Brain microvascular endothelial cell (primary cell): ENCODE data around the gene CPEB3.

Source experiments
- DNase-seq: peaks from one replicate; pipeline ENCODE4 v3.0.0-alpha.2; 2020
- H3K27ac ChIP-seq: fragments of 250-450 bp; sonication (Bioruptor Pico); 2 replicates; pipeline ENCODE4 v1.5.1; 2020; ENCODE audit warnings: mild to moderate bottlenecking, moderate library complexity
- H3K27me3 ChIP-seq: fragments of 250-450 bp; sonication (Bioruptor Pico); replicated peaks from 2 replicates; pipeline ENCODE4 v1.5.1; 2020; ENCODE audit warnings: mild to moderate bottlenecking
- H3K36me3 ChIP-seq: fragments of 250-450 bp; sonication (Bioruptor Pico); replicated peaks from 2 replicates; pipeline ENCODE4 v1.5.1; 2020; ENCODE audit warnings: mild to moderate bottlenecking
- H3K4me3 ChIP-seq: 2 replicates; pipeline ENCODE4 v1.5.1; 2011; ENCODE audit warnings: low read depth, mild to moderate bottlenecking, control low read depth, low read length, moderate library complexity
- CTCF ChIP-seq: IDR thresholded peaks from 2 replicates; pipeline ENCODE4 v1.5.1; 2011; ENCODE audit warnings: low read depth, mild to moderate bottlenecking, moderate library complexity, low read length, control low read depth, inconsistent platforms; ENCODE audit errors: missing control alignments
- in situ Hi-C: cut with HindIII; loops from 2 replicates; pipeline ENCODE4 v1.10.0; 2017; ENCODE audit warnings: low sequenced_read_pairs, low pct_ligation_motif_present

The CPEB3 gene

GRCh38 chr10:92264249-92264648 is 26.6 kb downstream of the CPEB3 start:
- DNase-seq = no peak
- no peak for TF ChIP-seq CTCF
- no peaks in the 10 kb centered on the region for H3K27me3 ChIP-seq
- no peak overlapping the region for H3K4me3 ChIP-seq
- no peak overlapping the region for H3K27ac ChIP-seq
- no peaks in the 10 kb centered on the region for H3K36me3 ChIP-seq
- in situ Hi-C loops = no loop called here

- no peak for TF ChIP-seq CTCF
- Histone ChIP-seq H3K27ac (no peak overlapping the region), H3K36me3 (no peaks in the 10 kb centered on the region), H3K4me3 (no peak overlapping the region), H3K27me3 (no peaks in the 10 kb centered on the region)
- in situ Hi-C loops = no loop called here
- no peak for DNase-seq
These were observed 27.5 kb downstream of the CPEB3 start for GRCh38 chr10:92263396-92263795.

- no peak for DNase-seq
- no peak overlapping the region for H3K27ac ChIP-seq
- H3K27me3 ChIP-seq = no peaks in the 10 kb centered on the region
- in situ Hi-C loops = no loop called here
- no peak for TF ChIP-seq CTCF
- H3K36me3 ChIP-seq = no peaks in the 10 kb centered on the region
- no peak overlapping the region for H3K4me3 ChIP-seq
These were observed 42.3 kb downstream of the CPEB3 start for GRCh38 chr10:92248566-92248965.

GRCh38 chr10:92244796-92245195 is 46.1 kb downstream of the CPEB3 start:
- Histone ChIP-seq H3K27ac (no peak overlapping the region), H3K4me3 (no peak overlapping the region), H3K27me3 (no peaks in the 10 kb centered on the region), H3K36me3 (no peaks in the 10 kb centered on the region)
- TF ChIP-seq CTCF = no peak
- in situ Hi-C loops = no loop called here
- no peak for DNase-seq

GRCh38 chr10:92242910-92243671 is 47.8 kb downstream of the CPEB3 start:
- Histone ChIP-seq H3K36me3 (no peaks in the 10 kb centered on the region), H3K4me3 (peak overlapping the region; percentile 40), H3K27ac (no peak overlapping the region), H3K27me3 (no peaks in the 10 kb centered on the region)
- peak; percentile 49 for DNase-seq
- in situ Hi-C loops = no loop called here
- TF ChIP-seq CTCF = no peak

- H3K27me3 ChIP-seq = no peaks in the 10 kb centered on the region
- no peak overlapping the region for H3K4me3 ChIP-seq
- no peak overlapping the region for H3K27ac ChIP-seq
- in situ Hi-C loops = no loop called here
- DNase-seq = no peak
- H3K36me3 ChIP-seq = no peaks in the 10 kb centered on the region
- no peak for TF ChIP-seq CTCF
These were observed 48.5 kb downstream of the CPEB3 start for GRCh38 chr10:92242380-92242779.
